ENCODE results near the gene BMPR1A.

Gene BMPR1A

DNA sequence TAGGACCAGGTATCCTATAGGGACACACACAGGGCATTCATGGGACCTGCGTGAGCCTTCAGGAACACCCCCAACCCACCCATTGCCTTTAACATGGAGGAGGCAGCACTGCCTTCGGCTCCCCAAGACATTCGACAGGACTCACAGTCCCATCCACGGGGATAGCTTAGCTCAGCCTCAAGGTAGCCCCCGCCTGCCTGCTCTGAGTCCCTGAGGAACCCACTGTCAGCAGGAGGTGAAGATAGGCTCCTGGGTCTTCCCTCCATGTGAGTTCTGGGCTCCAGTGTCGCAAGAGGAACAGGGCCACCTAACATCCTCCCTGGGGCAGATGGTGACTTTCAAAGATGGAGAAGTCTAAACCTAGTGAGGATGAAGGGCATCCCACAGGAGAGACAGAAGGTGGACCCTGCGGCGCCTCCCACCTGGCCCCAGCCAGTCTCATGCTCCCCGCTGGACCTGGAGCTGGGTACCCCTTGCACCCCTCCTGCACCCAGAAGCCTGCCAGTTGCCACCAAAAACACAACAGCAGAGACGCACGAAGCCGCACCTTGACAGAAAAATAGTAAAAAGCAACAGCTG is 207.0 kb downstream of the BMPR1A start:
- CTCF ChIA-PET, result interaction anchor here (1.1 kb wide), 1 partner anchor 270 kb away, joined by 3 read pairs; no protein-coding TSS in a partner anchor
- POLR2A ChIA-PET, result no interaction called here
- TF ChIP-seq SUZ12 (IDR thresholded peaks at IDR 0.05) (no peak), ELF4 (IDR thresholded peaks at IDR 0.05) (no peak), ZNF384 (IDR thresholded peaks at IDR 0.05) (no peak), FOXK2 (IDR thresholded peaks at IDR 0.05) (no peak), TARDBP (IDR thresholded peaks at IDR 0.05) (no peak), HDGF (IDR thresholded peaks at IDR 0.05; ENCODE audit: borderline replicate concordance) (no peak), BHLHE40 (IDR thresholded peaks at IDR 0.05; ENCODE audit: borderline replicate concordance) (no peak), CTBP1 (IDR thresholded peaks at IDR 0.05; ENCODE audit: borderline replicate concordance) (no peak)
- no peak for DNase-seq (ENCODE audit: extremely low spot score)

DNA sequence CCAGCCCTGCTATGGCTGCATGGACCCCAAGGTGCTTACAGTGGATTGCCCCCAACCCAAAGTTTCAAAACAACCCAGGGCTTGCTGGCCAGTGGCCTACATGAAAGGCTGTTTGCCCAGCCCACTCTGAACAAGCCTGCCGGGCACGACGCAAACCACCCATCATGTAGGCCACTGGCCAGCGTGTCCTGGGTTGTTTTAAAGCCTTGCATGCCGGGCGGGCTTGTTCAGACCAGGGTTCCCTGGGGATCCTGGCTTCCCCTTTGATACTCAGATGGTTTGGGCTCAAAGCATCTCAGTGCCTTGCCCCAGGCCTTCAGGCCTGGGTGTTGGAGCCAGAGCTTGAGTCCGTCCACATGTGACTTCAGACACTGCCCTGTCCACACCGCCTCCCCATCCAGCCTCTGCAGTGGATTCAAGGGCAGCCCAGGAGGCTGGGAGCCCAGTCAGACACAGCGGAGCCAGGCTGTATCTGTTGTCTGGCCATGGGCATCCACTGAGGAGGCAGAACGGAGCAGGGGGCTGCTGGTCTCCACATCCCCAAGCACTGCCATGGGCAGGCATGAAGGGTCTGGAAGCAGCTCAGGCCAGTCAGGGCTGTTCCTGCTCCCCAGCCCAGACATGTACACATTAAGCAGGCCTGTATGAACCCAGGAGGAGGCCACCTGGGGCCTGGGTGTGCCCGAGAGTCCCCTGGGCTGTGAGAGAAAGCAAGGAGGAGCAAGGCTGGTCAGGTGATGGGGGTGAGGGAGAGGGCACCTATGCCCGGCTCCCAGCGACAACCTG is 207.8 kb downstream of the BMPR1A start:
- TF ChIP-seq FOXM1 (IDR thresholded peaks at IDR 0.05; ENCODE audit: borderline replicate concordance) (no peak), NFRKB (IDR thresholded peaks at IDR 0.05) (no peak), CTBP1 (IDR thresholded peaks at IDR 0.05; ENCODE audit: borderline replicate concordance) (no peak), FOXK2 (IDR thresholded peaks at IDR 0.05) (no peak), TARDBP (IDR thresholded peaks at IDR 0.05) (no peak), ARNT (IDR thresholded peaks at IDR 0.05) (no peak), SUZ12 (IDR thresholded peaks at IDR 0.05) (no peak), BHLHE40 (IDR thresholded peaks at IDR 0.05; ENCODE audit: borderline replicate concordance) (no peak)
- TF ChIP-seq, protein P1, sequence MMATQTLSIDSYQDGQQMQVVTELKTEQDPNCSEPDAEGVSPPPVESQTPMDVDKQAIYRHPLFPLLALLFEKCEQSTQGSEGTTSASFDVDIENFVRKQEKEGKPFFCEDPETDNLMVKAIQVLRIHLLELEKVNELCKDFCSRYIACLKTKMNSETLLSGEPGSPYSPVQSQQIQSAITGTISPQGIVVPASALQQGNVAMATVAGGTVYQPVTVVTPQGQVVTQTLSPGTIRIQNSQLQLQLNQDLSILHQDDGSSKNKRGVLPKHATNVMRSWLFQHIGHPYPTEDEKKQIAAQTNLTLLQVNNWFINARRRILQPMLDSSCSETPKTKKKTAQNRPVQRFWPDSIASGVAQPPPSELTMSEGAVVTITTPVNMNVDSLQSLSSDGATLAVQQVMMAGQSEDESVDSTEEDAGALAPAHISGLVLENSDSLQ (IDR thresholded peaks at IDR 0.05), result no peak
- no peak for DNase-seq (ENCODE audit: extremely low spot score)
- ChIA-PET CTCF (interaction anchor here (1.0 kb wide), 1 partner anchor 24 kb away, joined by 4 read pairs; no protein-coding TSS in a partner anchor), POLR2A (no interaction called here)

GRCh38 chr10:86964847-86965190 is 208.4 kb downstream of the BMPR1A start:
- TF ChIP-seq LEF1 (IDR thresholded peaks at IDR 0.05; ENCODE audit: borderline replicate concordance) (no peak), FOXA1 (IDR thresholded peaks at IDR 0.05) (no peak), SUZ12 (IDR thresholded peaks at IDR 0.05) (no peak), FOXM1 (IDR thresholded peaks at IDR 0.05; ENCODE audit: borderline replicate concordance) (no peak), FOXK2 (IDR thresholded peaks at IDR 0.05) (no peak), ELF4 (IDR thresholded peaks at IDR 0.05) (no peak), ARNT (IDR thresholded peaks at IDR 0.05) (no peak), BHLHE40 (IDR thresholded peaks at IDR 0.05; ENCODE audit: borderline replicate concordance) (no peak)
- TF ChIP-seq, protein P1 (IDR thresholded peaks at IDR 0.05), result no peak
- POLR2A ChIA-PET, result no interaction called here
- no peak for DNase-seq (ENCODE audit: extremely low spot score)
- CTCF ChIA-PET, result interaction anchor here (0.8 to 1.0 kb wide), 2 partner anchors 25 to 67 kb away, joined by 3 to 4 read pairs; no protein-coding TSS in a partner anchor

DNA sequence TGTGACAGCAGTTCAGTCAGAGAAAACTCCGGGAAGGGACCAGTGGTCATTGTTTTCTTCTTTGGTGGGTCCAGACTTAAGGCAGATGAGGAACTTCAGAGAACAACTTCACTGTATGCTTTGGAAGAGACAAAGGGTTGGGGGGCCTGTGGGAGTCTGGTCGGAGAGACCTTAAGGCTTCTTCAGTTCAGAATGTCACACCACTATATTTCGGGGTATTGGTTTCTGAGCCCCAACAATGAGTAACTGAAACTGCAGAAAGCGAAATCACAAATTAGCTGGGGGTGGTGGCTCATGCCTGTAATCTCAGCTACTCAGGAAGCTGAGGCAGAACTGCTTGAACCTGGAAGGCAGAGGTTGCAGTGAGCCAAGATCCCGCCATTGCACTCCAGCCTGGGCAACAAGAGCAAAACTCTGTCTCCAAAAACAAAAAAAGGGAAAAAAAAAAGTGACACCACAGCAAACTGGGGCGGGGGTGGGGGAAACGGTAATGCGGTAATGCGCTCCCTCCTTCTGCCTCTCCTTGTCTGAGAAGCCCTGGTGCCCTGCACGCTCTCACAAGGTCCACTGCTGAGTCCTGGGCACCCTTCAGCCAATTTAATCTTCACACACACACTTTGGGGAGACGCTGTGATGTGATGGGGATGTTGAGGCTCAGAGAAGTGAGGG is 209.7 kb downstream of the BMPR1A start:
- CTCF ChIA-PET, result interaction anchor here (0.6 to 1.1 kb wide), 7 partner anchors 10 to 208 kb away, joined by 3 to 6 read pairs (median 3); no protein-coding TSS in a partner anchor
- DNase-seq (ENCODE audit: extremely low spot score), result no peak
- TF ChIP-seq HDGF (IDR thresholded peaks at IDR 0.05; ENCODE audit: borderline replicate concordance) (no peak), FOXA1 (IDR thresholded peaks at IDR 0.05) (no peak), ELF4 (IDR thresholded peaks at IDR 0.05) (no peak), FOXM1 (IDR thresholded peaks at IDR 0.05; ENCODE audit: borderline replicate concordance) (no peak), SP1 (IDR thresholded peaks at IDR 0.05) (no peak), FOXK2 (IDR thresholded peaks at IDR 0.05) (no peak), LEF1 (IDR thresholded peaks at IDR 0.05; ENCODE audit: borderline replicate concordance) (no peak), TARDBP (IDR thresholded peaks at IDR 0.05) (no peak), CTBP1 (IDR thresholded peaks at IDR 0.05; ENCODE audit: borderline replicate concordance) (no peak), BHLHE40 (IDR thresholded peaks at IDR 0.05; ENCODE audit: borderline replicate concordance) (no peak), ZNF384 (IDR thresholded peaks at IDR 0.05) (no peak), L3MBTL2 (conservative IDR thresholded peaks at IDR 0.05) (no peak), SUZ12 (IDR thresholded peaks at IDR 0.05) (no peak), NFRKB (IDR thresholded peaks at IDR 0.05) (no peak), ARNT (IDR thresholded peaks at IDR 0.05) (no peak)
- TF ChIP-seq, protein P1 (IDR thresholded peaks at IDR 0.05), result no peak
- POLR2A ChIA-PET, result interaction anchor here (0.6 to 0.9 kb wide), 3 partner anchors 9 to 251 kb away, joined by 3 read pairs; partner anchors contain the start of gene MMRN2

- no peak for DNase-seq (ENCODE audit: extremely low spot score)
- CTCF ChIA-PET, result interaction anchor here (1.0 kb wide), 1 partner anchor 29 kb away, joined by 8 read pairs; no protein-coding TSS in a partner anchor
- POLR2A ChIA-PET, result no interaction called here
- TF ChIP-seq FOXM1 (IDR thresholded peaks at IDR 0.05; ENCODE audit: borderline replicate concordance) (no peak), ZNF384 (IDR thresholded peaks at IDR 0.05) (no peak), SP1 (IDR thresholded peaks at IDR 0.05) (no peak), CTBP1 (IDR thresholded peaks at IDR 0.05; ENCODE audit: borderline replicate concordance) (no peak), FOXA1 (IDR thresholded peaks at IDR 0.05) (no peak), ARNT (IDR thresholded peaks at IDR 0.05) (no peak), HDGF (IDR thresholded peaks at IDR 0.05; ENCODE audit: borderline replicate concordance) (no peak), BHLHE40 (IDR thresholded peaks at IDR 0.05; ENCODE audit: borderline replicate concordance) (no peak), SUZ12 (IDR thresholded peaks at IDR 0.05) (no peak), TARDBP (IDR thresholded peaks at IDR 0.05) (no peak), NFRKB (IDR thresholded peaks at IDR 0.05) (no peak), L3MBTL2 (conservative IDR thresholded peaks at IDR 0.05) (no peak), FOXK2 (IDR thresholded peaks at IDR 0.05) (no peak), LEF1 (IDR thresholded peaks at IDR 0.05; ENCODE audit: borderline replicate concordance) (no peak), ELF4 (IDR thresholded peaks at IDR 0.05) (no peak)
- TF ChIP-seq, protein P1 (IDR thresholded peaks at IDR 0.05), result no peak
Observed at GRCh38 chr10:86967481-86967941, 211.1 kb downstream of the BMPR1A start.
